Subcutaneous adipose tissue (tissue), 4 donors: ENCODE measurements around the gene ATMIN. TPM values are rescaled to one million over a fixed set of nuclear protein-coding genes. Genes with fewer than 3 reads are reported as not detected.

ENCODE experiments used
- CTCF ChIP-seq: fragments of 450-650 bp; IDR thresholded peaks from one replicate; pipeline ENCODE4 v1.5.1; 2016; ENCODE audit warnings: low read depth, mild to moderate bottlenecking, control low read depth, antibody characterized with exemption, moderate library complexity
- total RNA-seq, 4 donors: library from RNA; depleted of rRNA; stranded (reverse); fragments of >200 nt; gene quantifications; one replicate each; pipeline ENCODE4 v1.1.0, GENCODE V29; 2016

ATMIN gene
- total RNA-seq, 4 donors from 2014 or later: 26.9 to 55.8 (median 36.4) TPM

- no peak for TF ChIP-seq CTCF
Observed at GRCh38 chr16:81060576-81061306, 25.1 kb downstream of the ATMIN start.

- no peak for TF ChIP-seq CTCF
Observed at GRCh38 chr16:81061307-81061640, 25.6 kb downstream of the ATMIN start.

GRCh38 chr16:81061871-81062608, 26.4 kb downstream of the ATMIN start:
- no peak for TF ChIP-seq CTCF

GRCh38 chr16:81066681-81067080, 31.0 kb downstream of the ATMIN start:
- no peak for TF ChIP-seq CTCF

GRCh38 chr16:81067166-81067565, 31.5 kb downstream of the ATMIN start:
- TF ChIP-seq CTCF: no peak

- TF ChIP-seq CTCF: no peak
Observed at GRCh38 chr16:81069063-81069462, 33.4 kb downstream of the ATMIN start.

- no peak for TF ChIP-seq CTCF
Observed at GRCh38 chr16:81070979-81071378, 35.3 kb downstream of the ATMIN start.
